GM12878 (cell line): ENCODE data around the gene NHEJ1. TPM values are rescaled to one million over a fixed set of nuclear protein-coding genes. Genes with fewer than 3 reads are reported as not detected.

Experiments
- ATAC-seq: fragments of 200-7000 bp; cut with Tn5 transposase; 3 replicates; pipeline ENCODE4 v1.9.1; 2020; ENCODE audit warnings: mild to moderate bottlenecking, moderate library complexity
- BruUV-seq: library from RNA; stranded (reverse); fragments of 400-500 nt; replicated peaks from 2 replicates; lab custom pipeline; 2021; lab: Mats Ljungman, UMichigan
- CTCF ChIA-PET: fragments of 300-600 bp; sonication (Branson Sonifier 250); formaldehyde crosslinking; extraction: SDS; loops from one replicate; lab custom pipeline; 2021; ENCODE audit warnings: inconsistent platforms; lab: Yijun Ruan, JAX
- POLR2A ChIA-PET: fragments of 350-600 bp; formaldehyde crosslinking; extraction: SDS; loops from one replicate; lab custom pipeline; 2021; ENCODE audit warnings: inconsistent platforms; lab: Charles Lee
- RAD21 ChIA-PET: fragments of 300-600 bp; sonication (Branson Sonifier 250); formaldehyde crosslinking; loops from one replicate; lab custom pipeline; 2023; ENCODE audit warnings: antibody characterized with exemption; ENCODE audit not compliant: unreplicated experiment; lab: Charles Lee
- SMC1A ChIA-PET: fragments of 300-600 bp; sonication (Branson Sonifier 250); formaldehyde crosslinking; loops from one replicate; lab custom pipeline; 2023; ENCODE audit not compliant: unreplicated experiment, uncharacterized antibody; lab: Charles Lee
- DNase-seq: peaks from one replicate; pipeline ENCODE4 v3.0.0-alpha.2; 2011; ENCODE audit warnings: low read depth, low spot score
- FAIRE-seq: peaks from 3 replicates; lab custom pipeline; 2011; peaks lifted over from hg19 to GRCh38; lab: Jason Lieb, UNC
- H2AFZ ChIP-seq: 2 replicates; pipeline ENCODE4 v1.6.0; 2011; ENCODE audit warnings: low read depth, low read length, control low read depth; ENCODE audit not compliant: control insufficient read depth
- H3K27ac ChIP-seq: 2 replicates; pipeline ENCODE4 v1.5.1; 2011; ENCODE audit warnings: control low read depth; ENCODE audit not compliant: control insufficient read depth, insufficient read depth
- H3K27me3 ChIP-seq, 2 experiments: replicated peaks in 1 of 2; 2 replicates each; pipeline versions ENCODE4 v1.6.0 to v1.6.1; 2011; ENCODE audit warnings: low read length in 1 of 2; ENCODE audit not compliant: control insufficient read depth in 2 of 2, insufficient read depth in 2 of 2
- H3K36me3 ChIP-seq, 2 experiments: 2 replicates each; pipeline ENCODE4 v1.5.1; 2011; ENCODE audit warnings: low read length in 1 of 2; ENCODE audit not compliant: control insufficient read depth in 2 of 2, insufficient read depth in 2 of 2
- H3K4me1 ChIP-seq: 2 replicates; pipeline ENCODE4 v1.6.1; 2011; ENCODE audit warnings: mild to moderate bottlenecking, low read length, moderate library complexity, mixed read lengths; ENCODE audit not compliant: control insufficient read depth, insufficient read depth
- H3K4me2 ChIP-seq: 2 replicates; pipeline ENCODE4 v1.6.0; 2011; ENCODE audit warnings: control low read depth; ENCODE audit not compliant: control insufficient read depth, insufficient read depth
- H3K4me3 ChIP-seq: fragments of 200-600 bp; sonication (generic); 2 replicates; pipeline ENCODE4 v1.5.1; 2016
- H3K79me2 ChIP-seq: 2 replicates; pipeline ENCODE4 v1.6.0; 2011; ENCODE audit warnings: low read length; ENCODE audit not compliant: control insufficient read depth, insufficient read depth
- H3K9ac ChIP-seq: 2 replicates; pipeline ENCODE4 v1.8.0; 2011; ENCODE audit warnings: low read length, control low read depth, mixed read lengths; ENCODE audit not compliant: control insufficient read depth, insufficient read depth
- H3K9me3 ChIP-seq: replicated peaks from 3 replicates; pipeline ENCODE4 v1.5.1; 2011; ENCODE audit warnings: mild to moderate bottlenecking, low read length; ENCODE audit not compliant: control insufficient read depth, insufficient read depth
- H4K20me1 ChIP-seq: 2 replicates; pipeline ENCODE4 v1.6.0; 2011; ENCODE audit not compliant: control insufficient read depth, insufficient read depth
- ATF7 ChIP-seq: fragments of 450-650 bp; IDR thresholded peaks from 2 replicates; pipeline ENCODE4 v1.6.1; 2016; ENCODE audit warnings: low read depth, mild to moderate bottlenecking
- BMI1 ChIP-seq: fragments of 450-650 bp; IDR thresholded peaks from 2 replicates; pipeline ENCODE4 v1.6.1; 2016; ENCODE audit warnings: mild to moderate bottlenecking, moderate library complexity, borderline replicate concordance
- CHD2 ChIP-seq: IDR thresholded peaks from 2 replicates; pipeline ENCODE4 v1.6.1; 2011; ENCODE audit warnings: low read depth, low read length, improper control_type of control experiment, borderline replicate concordance
- ETV6 ChIP-seq, 2 experiments: fragments of 450-650 bp in 1 of 2; IDR thresholded peaks in 1 of 2; conservative IDR thresholded peaks in 1 of 2; 2 replicates each; pipeline ENCODE4 v1.6.1; 2014; ENCODE audit warnings: antibody characterized with exemption in 1 of 2, borderline replicate concordance in 1 of 2, low read depth in 1 of 2, mild to moderate bottlenecking in 1 of 2, moderate library complexity in 1 of 2
- HCFC1 ChIP-seq: fragments of 150-350 bp; IDR thresholded peaks from 2 replicates; pipeline ENCODE4 v1.6.1; 2014; ENCODE audit warnings: low read length
- MAX ChIP-seq: IDR thresholded peaks from 2 replicates; pipeline ENCODE4 v1.6.1; 2012; ENCODE audit warnings: low read depth, low read length, improper control_type of control experiment
- MYB ChIP-seq: fragments of 150-350 bp; IDR thresholded peaks from 2 replicates; pipeline ENCODE4 v1.6.1; 2014; ENCODE audit warnings: mild to moderate bottlenecking, low read depth, low read length, borderline replicate concordance
- POLR2AphosphoS2 ChIP-seq: IDR thresholded peaks from 2 replicates; pipeline ENCODE4 v1.6.1; 2011; ENCODE audit warnings: low read depth, mild to moderate bottlenecking, low read length, improper control_type of control experiment, moderate library complexity
- SMAD1 ChIP-seq: fragments of 450-650 bp; IDR thresholded peaks from 2 replicates; pipeline ENCODE4 v1.6.1; 2018; ENCODE audit warnings: mild to moderate bottlenecking, low read depth; ENCODE audit not compliant: partially characterized antibody
- STAT3 ChIP-seq: IDR thresholded peaks from 2 replicates; pipeline ENCODE4 v1.6.1; 2011; ENCODE audit warnings: low read depth, low read length, improper control_type of control experiment
- TCF3 ChIP-seq: IDR thresholded peaks from 2 replicates; pipeline ENCODE4 v1.6.1; 2012; ENCODE audit warnings: low read depth, mild to moderate bottlenecking, low read length, borderline replicate concordance; ENCODE audit not compliant: insufficient read depth
- ZNF384 ChIP-seq: IDR thresholded peaks from 2 replicates; pipeline ENCODE4 v1.6.1; 2012; ENCODE audit warnings: low read depth, mild to moderate bottlenecking, low read length, improper control_type of control experiment, borderline replicate concordance
- WGBS: methylation state at CpG from one replicate; pipeline ENCODE4 v1.1.6; 2016; ENCODE audit warnings: low lambda C conversion rate; ENCODE audit not compliant: insufficient replicate concordance, insufficient coverage; ENCODE audit errors: missing lambda C conversion rate; 5-methylcytosine and 5-hydroxymethylcytosine counted together
- in situ Hi-C: fragments of 300-500 bp; cut with MboI; formaldehyde crosslinking; loops from 9 replicates; pipeline ENCODE4 v1.14.3; 2018; ENCODE audit warnings: mixed read lengths
- intact Hi-C: fragments of 100-400 bp; cut with micrococcal nuclease; formaldehyde crosslinking; loops from one replicate; pipeline ENCODE4 v1.14.2; 2022; ENCODE audit not compliant: unreplicated experiment
- polyA plus RNA-seq, 11 experiments: library from polyadenylated mRNA; depleted of rRNA in 4 of 11; unstranded in 6 of 11; stranded (reverse) in 5 of 11; fragments of >200 nt; fragmentation: Nextera tagmentation in 4 of 11; fragmentation: Illumina TruSeq in 1 of 11; extraction: Ambion mirVana in 4 of 11; extraction: Trizol in 1 of 11; gene quantifications; 1 replicate in 1 of 11; 2 replicates in 10 of 11; pipeline versions ENCODE4 v1.2.1 to v1.2.3, GENCODE V29; 2011 to 2016; ENCODE audit warnings: inconsistent platforms in 2 of 11, missing spikeins in 2 of 11, low read depth in 1 of 11
- total RNA-seq, 4 experiments: library from RNA; depleted of rRNA in 3 of 4; stranded (reverse); fragments of >200 nt in 3 of 4; fragmentation: Illumina TruSeq in 1 of 4; extraction: Trizol in 1 of 4; gene quantifications; 2 replicates each; pipeline versions ENCODE4 v1.2.1 to v1.2.3, GENCODE V29; 2013 to 2021
- TF ChIP-seq, protein P1 (sequence below): fragments of 450-650 bp; IDR thresholded peaks from 2 replicates; pipeline ENCODE4 v1.6.1; 2016; ENCODE audit warnings: mild to moderate bottlenecking
- TF ChIP-seq, protein P2 (sequence below), 3 experiments: IDR thresholded peaks in 2 of 3; conservative IDR thresholded peaks in 1 of 3; 2 replicates each; pipeline ENCODE4 v1.5.1; 2011; ENCODE audit warnings: low read depth in 3 of 3, low read length in 3 of 3, mild to moderate bottlenecking in 3 of 3, control low read depth in 2 of 3, moderate library complexity in 2 of 3, inconsistent platforms in 1 of 3, mixed read lengths in 1 of 3; ENCODE audit not compliant: control insufficient read depth in 2 of 3, insufficient read depth in 1 of 3; ENCODE audit errors: extremely low read depth in 1 of 3
- TF ChIP-seq, protein P3 (sequence below): fragments of 450-650 bp; conservative IDR thresholded peaks from 2 replicates; pipeline ENCODE4 v1.6.1; 2017; ENCODE audit warnings: mild to moderate bottlenecking, moderate library complexity

The NHEJ1 gene
- total and polyA plus RNA-seq, 10 of the 15 experiments (the other 5 are each of a cell fraction or from before 2014, with no cell fraction given) = 11.8 to 20.2 (median 17.0) TPM

GRCh38 chr2:219025637-219026585 lies 134.7 kb downstream of the NHEJ1 start:
- Histone ChIP-seq H2AFZ (no peak overlapping the region), H3K4me3 (no peak overlapping the region), H3K4me2 (no peak overlapping the region), H3K79me2 (no peaks in the 10 kb centered on the region), H3K9ac (no peak overlapping the region), H4K20me1 (no peaks in the 10 kb centered on the region), H3K4me1 (no peaks in the 10 kb centered on the region), H3K27ac (no peak overlapping the region), H3K36me3 (no peaks in the 10 kb centered on the region), H3K9me3 (no peaks in the 10 kb centered on the region), H3K27me3 (peaks cover 0 to 1% of the 10 kb centered on the region in 2 experiments; a peak in 2 of 4 replicates)
- DNase-seq (no peak), ATAC-seq (no peak), FAIRE-seq (no peak)
- TF ChIP-seq, protein P1, sequence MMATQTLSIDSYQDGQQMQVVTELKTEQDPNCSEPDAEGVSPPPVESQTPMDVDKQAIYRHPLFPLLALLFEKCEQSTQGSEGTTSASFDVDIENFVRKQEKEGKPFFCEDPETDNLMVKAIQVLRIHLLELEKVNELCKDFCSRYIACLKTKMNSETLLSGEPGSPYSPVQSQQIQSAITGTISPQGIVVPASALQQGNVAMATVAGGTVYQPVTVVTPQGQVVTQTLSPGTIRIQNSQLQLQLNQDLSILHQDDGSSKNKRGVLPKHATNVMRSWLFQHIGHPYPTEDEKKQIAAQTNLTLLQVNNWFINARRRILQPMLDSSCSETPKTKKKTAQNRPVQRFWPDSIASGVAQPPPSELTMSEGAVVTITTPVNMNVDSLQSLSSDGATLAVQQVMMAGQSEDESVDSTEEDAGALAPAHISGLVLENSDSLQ = no peak
- no peak for TF ChIP-seq POLR2AphosphoS2
- TF ChIP-seq STAT3 = no peak
- no peak for TF ChIP-seq HCFC1
- no peak for TF ChIP-seq ETV6 (conservative IDR thresholded peaks at IDR 0.05 in 1 of 2, IDR thresholded peaks at IDR 0.05 in 1 of 2; ENCODE audit: borderline replicate concordance in 1 of 2, low read depth in 1 of 2)
- no peak for TF ChIP-seq ATF7
- TF ChIP-seq, protein P2, sequence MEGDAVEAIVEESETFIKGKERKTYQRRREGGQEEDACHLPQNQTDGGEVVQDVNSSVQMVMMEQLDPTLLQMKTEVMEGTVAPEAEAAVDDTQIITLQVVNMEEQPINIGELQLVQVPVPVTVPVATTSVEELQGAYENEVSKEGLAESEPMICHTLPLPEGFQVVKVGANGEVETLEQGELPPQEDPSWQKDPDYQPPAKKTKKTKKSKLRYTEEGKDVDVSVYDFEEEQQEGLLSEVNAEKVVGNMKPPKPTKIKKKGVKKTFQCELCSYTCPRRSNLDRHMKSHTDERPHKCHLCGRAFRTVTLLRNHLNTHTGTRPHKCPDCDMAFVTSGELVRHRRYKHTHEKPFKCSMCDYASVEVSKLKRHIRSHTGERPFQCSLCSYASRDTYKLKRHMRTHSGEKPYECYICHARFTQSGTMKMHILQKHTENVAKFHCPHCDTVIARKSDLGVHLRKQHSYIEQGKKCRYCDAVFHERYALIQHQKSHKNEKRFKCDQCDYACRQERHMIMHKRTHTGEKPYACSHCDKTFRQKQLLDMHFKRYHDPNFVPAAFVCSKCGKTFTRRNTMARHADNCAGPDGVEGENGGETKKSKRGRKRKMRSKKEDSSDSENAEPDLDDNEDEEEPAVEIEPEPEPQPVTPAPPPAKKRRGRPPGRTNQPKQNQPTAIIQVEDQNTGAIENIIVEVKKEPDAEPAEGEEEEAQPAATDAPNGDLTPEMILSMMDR (IDR thresholded peaks at IDR 0.05 in 2 of 3, conservative IDR thresholded peaks at IDR 0.05 in 1 of 3; ENCODE audit: control insufficient read depth in 2 of 3, extremely low read depth in 1 of 3, insufficient read depth in 1 of 3, low read depth in 3 of 3, low read length in 3 of 3) = no peak
- TF ChIP-seq MYB = no peak
- TF ChIP-seq CHD2 = no peak
- TF ChIP-seq ZNF384 = no peak
- no peak for TF ChIP-seq SMAD1
- TF ChIP-seq BMI1 = no peak
- TF ChIP-seq, protein P3, sequence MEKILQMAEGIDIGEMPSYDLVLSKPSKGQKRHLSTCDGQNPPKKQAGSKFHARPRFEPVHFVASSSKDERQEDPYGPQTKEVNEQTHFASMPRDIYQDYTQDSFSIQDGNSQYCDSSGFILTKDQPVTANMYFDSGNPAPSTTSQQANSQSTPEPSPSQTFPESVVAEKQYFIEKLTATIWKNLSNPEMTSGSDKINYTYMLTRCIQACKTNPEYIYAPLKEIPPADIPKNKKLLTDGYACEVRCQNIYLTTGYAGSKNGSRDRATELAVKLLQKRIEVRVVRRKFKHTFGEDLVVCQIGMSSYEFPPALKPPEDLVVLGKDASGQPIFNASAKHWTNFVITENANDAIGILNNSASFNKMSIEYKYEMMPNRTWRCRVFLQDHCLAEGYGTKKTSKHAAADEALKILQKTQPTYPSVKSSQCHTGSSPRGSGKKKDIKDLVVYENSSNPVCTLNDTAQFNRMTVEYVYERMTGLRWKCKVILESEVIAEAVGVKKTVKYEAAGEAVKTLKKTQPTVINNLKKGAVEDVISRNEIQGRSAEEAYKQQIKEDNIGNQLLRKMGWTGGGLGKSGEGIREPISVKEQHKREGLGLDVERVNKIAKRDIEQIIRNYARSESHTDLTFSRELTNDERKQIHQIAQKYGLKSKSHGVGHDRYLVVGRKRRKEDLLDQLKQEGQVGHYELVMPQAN = no peak
- TF ChIP-seq TCF3 = no peak
- no peak for TF ChIP-seq MAX
- intact Hi-C loops (no loop called here), in situ Hi-C loops (no loop called here)
- POLR2A ChIA-PET = no interaction called here
- RAD21 ChIA-PET = no interaction called here
- SMC1A ChIA-PET = interaction anchor here (0.7 to 1.2 kb wide), 2 partner anchors 88 to 129 kb away, joined by 3 to 4 read pairs; no protein-coding TSS in a partner anchor
- WGBS = 23% methylated on average over 18 of the region's 18 CpGs
- CTCF ChIA-PET = interaction anchor here (1.1 to 6.6 kb wide), 6 partner anchors 15 to 129 kb away, joined by 3 to 100 read pairs (median 6); no protein-coding TSS in a partner anchor
- BruUV-seq = no TSS peak
